HepG2 (cell line): Measurements from ENCODE around the gene IRF5. TPM values are rescaled to one million over a fixed set of nuclear protein-coding genes. Genes with fewer than 3 reads are reported as not detected.

Source experiments
- BATF2 ChIP-seq: sonication (generic); formaldehyde crosslinking; IDR thresholded peaks from 2 replicates; pipeline ENCODE4 v1.8.0; 2022; ENCODE audit warnings: mild to moderate bottlenecking, missing genetic modification reagents, moderate library complexity
- HMG20A ChIP-seq: IDR thresholded peaks from 2 replicates; pipeline ENCODE4 v1.6.1; 2016; ENCODE audit warnings: borderline replicate concordance
- MXD1 ChIP-seq: sonication (generic); formaldehyde crosslinking; IDR thresholded peaks from 2 replicates; pipeline ENCODE4 v1.4.0; 2020; ENCODE audit warnings: mild to moderate bottlenecking, missing genetic modification reagents
- POLR2G ChIP-seq: fragments of 200-400 bp; formaldehyde crosslinking; IDR thresholded peaks from 2 replicates; pipeline ENCODE4 v1.6.1; 2018; ENCODE audit warnings: mild to moderate bottlenecking, low read depth, low read length, moderate library complexity
- ZBTB2 ChIP-seq: sonication (generic); formaldehyde crosslinking; IDR thresholded peaks from 2 replicates; pipeline ENCODE4 v1.8.0; 2022; ENCODE audit warnings: low read depth, missing genetic modification reagents
- ZFP91 ChIP-seq: sonication (generic); formaldehyde crosslinking; IDR thresholded peaks from 2 replicates; pipeline ENCODE4 v1.9.0; 2022; ENCODE audit warnings: missing genetic modification reagents, mild to moderate bottlenecking, borderline replicate concordance
- ZNF143 ChIP-seq: sonication (generic); formaldehyde crosslinking; IDR thresholded peaks from 2 replicates; pipeline ENCODE4 v1.4.0; 2020; ENCODE audit warnings: missing genetic modification reagents
- ZNF251 ChIP-seq: sonication (generic); formaldehyde crosslinking; IDR thresholded peaks from 2 replicates; pipeline ENCODE4 v1.9.0; 2021; ENCODE audit warnings: mild to moderate bottlenecking, missing genetic modification reagents
- ZNF703 ChIP-seq: sonication (generic); formaldehyde crosslinking; IDR thresholded peaks from 2 replicates; pipeline ENCODE4 v1.5.1; 2020; ENCODE audit warnings: missing genetic modification reagents, mild to moderate bottlenecking, moderate library complexity, borderline replicate concordance
- ZNF766 ChIP-seq: sonication (generic); formaldehyde crosslinking; IDR thresholded peaks from 2 replicates; pipeline ENCODE4 v1.5.0; 2020; ENCODE audit warnings: missing genetic modification reagents, borderline replicate concordance
- polyA plus RNA-seq, 8 experiments: library from polyadenylated mRNA; depleted of rRNA in 3 of 8; stranded (reverse) in 7 of 8; unstranded in 1 of 8; fragments of >200 nt; fragmentation: Illumina TruSeq in 4 of 8; extraction: Trizol in 4 of 8; gene quantifications; 2 replicates each; pipeline versions ENCODE4 v1.2.1 to v1.2.3, GENCODE V29; 2011 to 2016; ENCODE audit warnings: low read depth in 4 of 8, missing spikeins in 1 of 8, mixed read lengths in 1 of 8; ENCODE audit not compliant: insufficient read depth in 1 of 8
- total RNA-seq, 5 experiments: library from RNA; depleted of rRNA; stranded (reverse); fragments of >200 nt; fragmentation: Illumina TruSeq; extraction: Trizol; gene quantifications; 2 replicates each; pipeline ENCODE4 v1.2.3, GENCODE V29; 2016; ENCODE audit warnings: low read depth in 1 of 5
- TF ChIP-seq, protein P1 (sequence below), 2 experiments: sonication (generic) in 1 of 2; formaldehyde crosslinking in 1 of 2; IDR thresholded peaks; 2 replicates each; pipeline versions ENCODE4 v1.6.1 to v1.9.0; 2014 to 2022; ENCODE audit warnings: antibody characterized with exemption in 1 of 2, borderline replicate concordance in 1 of 2, inconsistent platforms in 1 of 2, low read depth in 1 of 2, missing genetic modification reagents in 1 of 2
- TF ChIP-seq, protein P2 (sequence below): sonication (generic); IDR thresholded peaks from 2 replicates; pipeline ENCODE4 v1.6.1; 2016; ENCODE audit warnings: low read depth, borderline replicate concordance

Gene IRF5
- total and polyA plus RNA-seq, 2 of the 13 experiments (the other 11 are each of a cell fraction or from before 2014, with no cell fraction given) = 2.0 to 2.9 TPM

DNA sequence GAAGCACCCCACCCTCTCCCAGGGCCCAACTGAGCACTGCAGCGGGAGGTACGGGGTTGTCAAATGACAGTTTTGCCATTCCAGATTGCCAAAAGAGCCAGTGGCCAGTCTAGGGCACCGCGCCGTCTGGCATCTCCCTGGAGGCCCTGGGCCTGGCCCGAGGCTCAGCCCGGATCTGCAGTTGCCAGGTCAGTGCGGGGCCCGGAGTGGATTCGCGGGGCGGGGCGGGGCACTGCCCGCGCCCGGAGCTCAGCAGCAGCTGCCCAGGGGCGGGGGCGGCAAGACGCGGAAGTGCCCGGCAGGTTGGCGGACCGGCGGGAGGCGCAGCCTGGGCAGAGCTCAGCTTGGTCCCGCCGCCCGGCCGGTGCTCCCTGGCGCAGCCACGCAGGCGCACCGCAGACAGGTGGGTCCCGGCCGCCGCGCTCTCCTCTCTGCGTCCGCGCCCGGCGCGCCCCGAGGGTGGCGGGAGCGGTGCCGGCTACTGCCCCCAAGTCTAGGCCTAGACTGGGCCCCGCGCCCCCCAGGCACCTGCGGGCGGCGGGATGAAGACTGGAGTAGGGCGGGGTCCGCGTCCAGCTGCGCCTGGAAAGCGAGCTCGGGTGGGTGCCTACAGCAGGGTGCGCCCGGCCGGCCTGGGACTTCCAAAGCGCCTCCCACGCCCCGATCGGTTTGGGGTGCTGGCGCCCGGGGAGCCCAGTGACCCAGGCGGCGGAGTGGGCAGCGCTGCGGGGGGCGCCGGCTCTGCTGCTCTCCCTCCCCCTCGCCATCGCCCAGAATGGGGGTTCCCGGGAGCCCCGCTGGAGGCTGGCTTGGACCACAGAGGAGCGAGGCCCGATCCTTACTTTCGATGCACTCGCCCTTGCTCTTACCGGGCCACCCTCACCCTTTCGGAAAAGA, at the start of gene IRF5 (continued):
- TF ChIP-seq, protein P1, sequence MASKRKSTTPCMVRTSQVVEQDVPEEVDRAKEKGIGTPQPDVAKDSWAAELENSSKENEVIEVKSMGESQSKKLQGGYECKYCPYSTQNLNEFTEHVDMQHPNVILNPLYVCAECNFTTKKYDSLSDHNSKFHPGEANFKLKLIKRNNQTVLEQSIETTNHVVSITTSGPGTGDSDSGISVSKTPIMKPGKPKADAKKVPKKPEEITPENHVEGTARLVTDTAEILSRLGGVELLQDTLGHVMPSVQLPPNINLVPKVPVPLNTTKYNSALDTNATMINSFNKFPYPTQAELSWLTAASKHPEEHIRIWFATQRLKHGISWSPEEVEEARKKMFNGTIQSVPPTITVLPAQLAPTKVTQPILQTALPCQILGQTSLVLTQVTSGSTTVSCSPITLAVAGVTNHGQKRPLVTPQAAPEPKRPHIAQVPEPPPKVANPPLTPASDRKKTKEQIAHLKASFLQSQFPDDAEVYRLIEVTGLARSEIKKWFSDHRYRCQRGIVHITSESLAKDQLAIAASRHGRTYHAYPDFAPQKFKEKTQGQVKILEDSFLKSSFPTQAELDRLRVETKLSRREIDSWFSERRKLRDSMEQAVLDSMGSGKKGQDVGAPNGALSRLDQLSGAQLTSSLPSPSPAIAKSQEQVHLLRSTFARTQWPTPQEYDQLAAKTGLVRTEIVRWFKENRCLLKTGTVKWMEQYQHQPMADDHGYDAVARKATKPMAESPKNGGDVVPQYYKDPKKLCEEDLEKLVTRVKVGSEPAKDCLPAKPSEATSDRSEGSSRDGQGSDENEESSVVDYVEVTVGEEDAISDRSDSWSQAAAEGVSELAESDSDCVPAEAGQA (IDR thresholded peaks at IDR 0.05; ENCODE audit: low read depth) = no peak
- TF ChIP-seq, protein P1 (CRISPR knock-in tag; IDR thresholded peaks at IDR 0.05; ENCODE audit: borderline replicate concordance) = no peak
- TF ChIP-seq ZFP91 (peak; percentile 55; the same call in 1 of the 2 replicates), BATF2 (no peak), MXD1 (CRISPR knock-in tag) (0 out of 2 replicates have a peak, but pooled peaks have one; percentile 48), HMG20A (no peak), ZNF766 (CRISPR knock-in tag) (no peak), ZNF143 (CRISPR knock-in tag) (no peak), POLR2G (peak; percentile 44; the same call in 1 of the 2 replicates), ZNF703 (CRISPR knock-in tag) (no peak), ZNF251 (no peak), ZBTB2 (CRISPR knock-in tag) (no peak)
- TF ChIP-seq, protein P2, sequence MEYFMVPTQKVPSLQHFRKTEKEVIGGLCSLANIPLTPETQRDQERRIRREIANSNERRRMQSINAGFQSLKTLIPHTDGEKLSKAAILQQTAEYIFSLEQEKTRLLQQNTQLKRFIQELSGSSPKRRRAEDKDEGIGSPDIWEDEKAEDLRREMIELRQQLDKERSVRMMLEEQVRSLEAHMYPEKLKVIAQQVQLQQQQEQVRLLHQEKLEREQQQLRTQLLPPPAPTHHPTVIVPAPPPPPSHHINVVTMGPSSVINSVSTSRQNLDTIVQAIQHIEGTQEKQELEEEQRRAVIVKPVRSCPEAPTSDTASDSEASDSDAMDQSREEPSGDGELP = no peak
